GM19455 (cell line): ENCODE results near the gene ERAP2.
"Not testable (repeated sequence)": the region's sequence is repeated elsewhere in the genome, so short reads cannot be mapped to it uniquely, and the experiment has no call there.

Experiments used
- ATAC-seq: cut with Tn5 transposase; IDR thresholded peaks from one replicate; pipeline ENCODE4 v1.9.1; 2021; ENCODE audit not compliant: unreplicated experiment

The ERAP2 gene

GRCh38 chr5:96876292-96876850 is at the start of gene ERAP2:
TSS of gene ERAP2 (plus strand) at chr5:96876500. CDS start at chr5:96879686, 3,186 bp downstream.
- peak; percentile 59 for ATAC-seq

GRCh38 chr5:96829297-96829696 is 47.0 kb upstream of the ERAP2 start:
- no peak for ATAC-seq

GRCh38 chr5:96834016-96834415 is 42.3 kb upstream of the ERAP2 start:
- no peak for ATAC-seq

- no peak for ATAC-seq
These were observed 40.5 kb upstream of the ERAP2 start for GRCh38 chr5:96835791-96836191.

- no peak for ATAC-seq
These were observed 39.5 kb upstream of the ERAP2 start for GRCh38 chr5:96836817-96837216.

GRCh38 chr5:96837303-96837702 is 39.0 kb upstream of the ERAP2 start:
- no peak for ATAC-seq

- ATAC-seq = no peak
These were observed 37.9 kb upstream of the ERAP2 start for GRCh38 chr5:96838201-96839070.

GRCh38 chr5:96839071-96839592 is 37.2 kb upstream of the ERAP2 start:
- ATAC-seq = no peak

GRCh38 chr5:96841931-96842330 is 34.4 kb upstream of the ERAP2 start:
- ATAC-seq = not testable (repeated sequence)

GRCh38 chr5:96843140-96843539 is 33.2 kb upstream of the ERAP2 start:
- ATAC-seq = no peak

GRCh38 chr5:96844481-96844990 is 31.8 kb upstream of the ERAP2 start:
- no peak for ATAC-seq

- ATAC-seq = no peak
These were observed 24.8 kb upstream of the ERAP2 start for GRCh38 chr5:96851312-96852062.

GRCh38 chr5:96852759-96853158 is 23.5 kb upstream of the ERAP2 start:
- ATAC-seq = no peak

- ATAC-seq = no peak
These were observed 22.2 kb upstream of the ERAP2 start for GRCh38 chr5:96854067-96854466.

GRCh38 chr5:96855031-96855872 is 21.0 kb upstream of the ERAP2 start:
- no peak for ATAC-seq

- no peak for ATAC-seq
These were observed 19.9 kb upstream of the ERAP2 start for GRCh38 chr5:96856371-96856770.

- no peak for ATAC-seq
These were observed 18.8 kb upstream of the ERAP2 start for GRCh38 chr5:96857454-96857853.

- no peak for ATAC-seq
These were observed 18.4 kb upstream of the ERAP2 start for GRCh38 chr5:96857924-96858323.

- ATAC-seq = no peak
These were observed 16.9 kb upstream of the ERAP2 start for GRCh38 chr5:96859375-96859774.

GRCh38 chr5:96861076-96861475 is 15.2 kb upstream of the ERAP2 start:
- no peak for ATAC-seq
